ENCODE data around the gene PCMTD2. TPM values are rescaled to one million over a fixed set of nuclear protein-coding genes. Genes with fewer than 3 reads are reported as not detected.

PCMTD2 gene
- total and polyA plus RNA-seq, 2 of the 13 experiments (the other 11 are each of a cell fraction or from before 2014, with no cell fraction given): 47.0 to 76.9 TPM

GRCh38 chr20:64226686-64227580, 28.6 kb upstream of the PCMTD2 start:
- Histone ChIP-seq H2AFZ (ENCODE audit: low read length) (no peak overlapping the region), H3K4me1 (ENCODE audit: insufficient read depth, low read length) (peaks cover 26% of the 10 kb centered on the region), H3K27ac (ENCODE audit: extremely low read length, insufficient read depth, low read length) (no peak overlapping the region), H3K4me2 (ENCODE audit: low read depth, low read length) (no peak overlapping the region), H3K4me3 (replicated peaks in 1 of 3; ENCODE audit: insufficient read depth in 1 of 3, low read depth in 2 of 3, low read length in 3 of 3) (no peak overlapping the region), H4K20me1 (ENCODE audit: insufficient read depth, low read length) (no peaks in the 10 kb centered on the region), H3K36me3 (replicated peaks in 1 of 2; ENCODE audit: control insufficient read depth in 1 of 2, insufficient read depth in 2 of 2, low read length in 2 of 2) (no peaks in the 10 kb centered on the region), H3K9ac (ENCODE audit: insufficient read depth, low read depth, low read length) (no peak overlapping the region), H3K9me3 (ENCODE audit: low read length) (no peaks in the 10 kb centered on the region), H3K79me2 (ENCODE audit: insufficient read depth, low read length) (no peaks in the 10 kb centered on the region), H3K27me3 (ENCODE audit: control insufficient read depth in 1 of 2, insufficient read depth in 2 of 2, low read length in 2 of 2) (peaks cover 17 to 78% of the 10 kb centered on the region in 2 experiments)
- no peak for FAIRE-seq
- no peak for ATAC-seq
- TF ChIP-seq MTA1 (CRISPR knock-in tag; IDR thresholded peaks at IDR 0.05; ENCODE audit: borderline replicate concordance) (0 out of 2 replicates have a peak, but pooled peaks have one; percentile 27), ZNF234 (CRISPR knock-in tag; conservative IDR thresholded peaks at IDR 0.05) (no peak), ZSCAN25 (CRISPR knock-in tag; IDR thresholded peaks at IDR 0.05) (0 out of 2 replicates have a peak, but pooled peaks have one; percentile 0), ZNF687 (CRISPR knock-in tag; IDR thresholded peaks at IDR 0.05) (peak; percentile 6; the same call in 1 of the 2 replicates), MYC (CRISPR knock-in tag; IDR thresholded peaks at IDR 0.05; ENCODE audit: borderline replicate concordance) (0 out of 2 replicates have a peak, but pooled peaks have one; percentile 25)
- ChIA-PET CTCF (ENCODE audit: low intra/inter-chr PET ratio, low total read pairs) (no interaction called here), POLR2A (interaction anchor here (1.9 kb wide), 1 partner anchor 10 kb away, joined by 4 read pairs; no protein-coding TSS in a partner anchor)
- BruUV-seq (replicated peaks): no TSS peak
- 58% methylated on average over 22 of the region's 25 CpGs for WGBS (ENCODE audit: low lambda C conversion rate)
- no peak for DNase-seq (ENCODE audit: low spot score)
- in situ Hi-C loops (cut with HindIII; ENCODE audit: extremely low pct_ligation_motif_present, low pct_unique_long_range_greater_than_20kb) (no loop called here), intact Hi-C loops (cut with micrococcal nuclease; ENCODE audit: unreplicated experiment) (no loop called here)
